ENCODE data around the gene CASP9. TPM values are rescaled to one million over a fixed set of nuclear protein-coding genes. Genes with fewer than 3 reads are reported as not detected.
A peak's percentile ranks its signal among the peaks of the same experiment; 100 is the strongest.
"Not testable (repeated sequence)": the region's sequence is repeated elsewhere in the genome, so short reads cannot be mapped to it uniquely, and the experiment has no call there.

CASP9 gene
- total RNA-seq, 1 donor from 2014 or later, result 11.5 TPM

DNA sequence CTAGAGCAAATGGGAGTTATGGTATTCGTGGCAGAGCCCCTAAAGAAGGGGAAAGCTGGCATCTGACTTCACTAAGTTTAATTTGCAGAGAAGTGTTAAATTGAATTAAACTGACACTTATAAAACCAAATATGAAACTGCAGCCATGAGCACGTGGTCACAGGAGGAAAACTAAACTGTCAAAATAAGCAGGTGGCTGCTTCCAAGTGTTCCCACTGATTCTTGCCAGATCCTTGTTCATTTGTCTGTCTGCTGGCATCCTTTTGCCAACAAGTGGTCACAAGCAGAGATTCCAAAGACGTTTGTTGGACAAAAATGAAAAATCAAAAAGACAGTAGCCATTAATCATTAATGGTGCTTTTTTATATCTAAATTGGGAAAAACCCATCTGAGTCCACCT, 54.7 kb downstream of the CASP9 start:
- DNase-seq (ENCODE audit: low read depth), result no peak

DNA sequence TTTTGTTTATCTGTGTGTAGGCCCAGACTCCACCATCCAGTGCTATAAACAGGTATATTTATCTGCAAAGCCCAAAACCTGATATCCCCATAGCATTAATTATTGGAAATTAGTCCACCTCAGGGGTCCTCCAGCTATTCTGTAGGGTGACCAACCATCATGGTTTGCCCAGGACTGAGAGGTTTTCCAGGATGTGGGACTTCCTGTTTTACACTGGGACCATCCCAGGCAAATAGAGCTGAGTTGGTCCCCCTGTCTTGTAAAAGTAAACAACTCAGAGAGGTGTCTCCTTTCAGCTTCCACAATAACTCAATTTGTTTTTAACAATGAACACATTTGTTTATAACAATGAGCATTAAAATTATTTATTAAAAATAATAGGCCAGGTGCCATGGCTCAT, 55.9 kb downstream of the CASP9 start:
- DNase-seq (ENCODE audit: low read depth), result no peak

DNA sequence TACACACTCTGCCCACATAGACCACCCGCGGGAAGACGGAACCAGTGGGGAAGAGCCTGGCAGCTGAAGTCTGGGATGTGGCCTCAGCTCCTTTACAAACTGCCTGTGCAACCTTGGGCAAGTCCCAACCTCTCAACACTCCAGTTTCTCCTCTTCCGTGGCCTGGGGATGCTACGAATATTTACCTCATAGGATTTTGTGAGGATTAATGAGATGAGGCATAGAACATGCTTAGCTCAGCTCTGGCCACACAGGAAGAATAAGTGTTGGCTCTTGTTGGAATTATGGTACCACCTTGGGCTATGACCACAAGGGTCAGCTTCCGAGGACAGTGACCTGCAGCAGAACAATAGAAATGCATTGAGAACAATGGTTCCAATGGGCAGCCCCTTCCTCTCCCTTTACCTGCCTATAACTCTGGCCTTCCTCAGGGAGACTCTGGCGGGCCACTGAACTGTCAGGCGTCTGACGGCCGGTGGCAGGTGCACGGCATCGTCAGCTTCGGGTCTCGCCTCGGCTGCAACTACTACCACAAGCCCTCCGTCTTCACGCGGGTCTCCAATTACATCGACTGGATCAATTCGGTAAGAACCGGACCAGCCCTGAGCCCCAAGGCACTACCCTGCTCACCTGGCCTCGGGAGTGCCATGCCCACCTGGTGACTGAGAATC, 56.9 kb downstream of the CASP9 start:
- not testable (repeated sequence) for DNase-seq (ENCODE audit: low read depth)

DNA sequence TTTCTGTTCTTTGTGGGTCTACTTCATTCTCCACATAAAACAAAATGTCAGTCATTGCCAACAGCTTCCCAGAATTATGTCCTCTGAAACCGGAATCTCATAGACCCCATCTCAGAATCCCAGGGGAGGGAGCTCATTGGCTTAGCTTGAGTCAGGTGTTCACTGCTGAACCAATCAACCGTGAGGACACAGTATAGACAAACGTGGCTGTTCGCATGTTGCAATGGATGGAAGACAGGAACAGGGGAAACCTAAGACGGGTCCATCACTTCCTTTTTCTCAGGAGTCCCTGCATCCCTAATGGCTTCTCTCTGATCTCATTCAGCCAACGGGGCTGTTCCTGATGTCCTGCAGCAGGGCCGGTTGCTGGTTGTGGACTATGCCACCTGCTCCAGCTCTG, 58.3 kb downstream of the CASP9 start:
- no peak for DNase-seq (ENCODE audit: low read depth)

DNA sequence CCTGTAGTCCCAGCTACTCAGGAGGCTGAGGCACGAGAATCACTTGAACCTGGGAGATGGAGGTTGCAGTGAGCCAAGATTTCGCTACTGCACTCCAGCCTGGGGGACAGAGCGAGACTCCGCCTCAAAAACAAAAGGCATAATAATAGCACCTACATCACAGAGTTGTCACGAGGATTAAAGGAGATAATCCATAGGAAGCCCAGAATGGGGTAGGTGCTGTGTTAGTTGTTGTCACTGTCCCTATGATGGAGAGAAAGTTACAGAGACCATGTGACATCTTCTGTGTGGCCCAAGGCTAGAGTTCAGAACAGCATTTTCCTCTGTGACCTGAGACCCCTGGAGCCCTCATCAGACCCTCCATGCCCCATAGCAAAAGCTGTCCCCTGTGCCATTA, 60.1 kb downstream of the CASP9 start:
- not testable (repeated sequence) for DNase-seq (ENCODE audit: low read depth)

DNA sequence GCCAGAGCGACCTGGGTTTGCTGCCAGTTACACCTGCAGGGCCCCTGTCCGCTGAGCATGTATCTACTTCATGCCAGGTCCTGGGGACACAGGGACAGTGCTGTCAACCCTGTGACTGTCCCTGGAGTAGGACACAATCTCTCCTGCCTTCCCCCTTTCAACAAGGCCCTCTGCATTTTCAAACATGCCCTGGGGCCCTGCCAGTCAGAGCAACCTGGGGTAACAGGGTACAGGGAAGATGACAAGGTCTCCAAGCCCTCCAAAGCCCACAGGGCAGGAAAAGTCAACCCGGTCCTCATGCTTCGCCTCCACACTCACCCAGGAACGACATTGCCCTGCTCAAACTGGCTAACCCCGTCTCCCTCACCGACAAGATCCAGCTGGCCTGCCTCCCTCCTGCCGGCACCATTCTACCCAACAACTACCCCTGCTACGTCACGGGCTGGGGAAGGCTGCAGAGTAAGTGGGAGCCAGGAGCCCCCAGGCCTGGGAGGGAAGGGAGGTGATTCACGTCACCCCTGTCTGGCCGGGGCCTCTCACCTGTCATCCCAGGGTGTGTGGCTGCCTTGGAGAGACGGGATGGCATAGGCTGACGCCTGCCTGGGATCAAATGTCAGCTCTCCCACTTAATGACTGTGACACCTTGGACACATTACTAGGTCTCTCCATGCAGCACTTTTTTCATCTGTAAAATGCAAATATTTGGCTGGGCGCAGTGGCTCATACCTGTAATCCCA, 60.8 kb downstream of the CASP9 start:
- DNase-seq (ENCODE audit: low read depth), result not testable (repeated sequence)

DNA sequence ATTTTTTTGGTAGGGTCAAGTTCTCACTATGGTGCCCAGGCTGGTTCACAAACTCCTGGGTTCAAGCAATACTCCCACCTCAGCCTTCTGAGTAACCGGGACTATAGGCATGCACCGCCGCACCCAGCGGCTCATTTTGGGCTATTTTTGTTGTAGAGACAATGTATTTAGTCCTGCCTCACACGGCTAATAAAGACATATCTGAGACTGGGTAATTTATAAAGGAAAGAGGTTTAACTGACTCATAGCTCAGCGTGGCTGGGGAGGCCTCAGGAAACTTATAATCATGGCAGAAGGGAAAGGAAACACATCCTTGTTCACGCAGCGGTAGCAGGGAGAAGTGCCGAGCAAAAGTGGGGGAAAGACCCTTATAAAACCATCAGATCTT, 63.3 kb downstream of the CASP9 start:
- peak; percentile 15 for DNase-seq (ENCODE audit: low read depth)

DNA sequence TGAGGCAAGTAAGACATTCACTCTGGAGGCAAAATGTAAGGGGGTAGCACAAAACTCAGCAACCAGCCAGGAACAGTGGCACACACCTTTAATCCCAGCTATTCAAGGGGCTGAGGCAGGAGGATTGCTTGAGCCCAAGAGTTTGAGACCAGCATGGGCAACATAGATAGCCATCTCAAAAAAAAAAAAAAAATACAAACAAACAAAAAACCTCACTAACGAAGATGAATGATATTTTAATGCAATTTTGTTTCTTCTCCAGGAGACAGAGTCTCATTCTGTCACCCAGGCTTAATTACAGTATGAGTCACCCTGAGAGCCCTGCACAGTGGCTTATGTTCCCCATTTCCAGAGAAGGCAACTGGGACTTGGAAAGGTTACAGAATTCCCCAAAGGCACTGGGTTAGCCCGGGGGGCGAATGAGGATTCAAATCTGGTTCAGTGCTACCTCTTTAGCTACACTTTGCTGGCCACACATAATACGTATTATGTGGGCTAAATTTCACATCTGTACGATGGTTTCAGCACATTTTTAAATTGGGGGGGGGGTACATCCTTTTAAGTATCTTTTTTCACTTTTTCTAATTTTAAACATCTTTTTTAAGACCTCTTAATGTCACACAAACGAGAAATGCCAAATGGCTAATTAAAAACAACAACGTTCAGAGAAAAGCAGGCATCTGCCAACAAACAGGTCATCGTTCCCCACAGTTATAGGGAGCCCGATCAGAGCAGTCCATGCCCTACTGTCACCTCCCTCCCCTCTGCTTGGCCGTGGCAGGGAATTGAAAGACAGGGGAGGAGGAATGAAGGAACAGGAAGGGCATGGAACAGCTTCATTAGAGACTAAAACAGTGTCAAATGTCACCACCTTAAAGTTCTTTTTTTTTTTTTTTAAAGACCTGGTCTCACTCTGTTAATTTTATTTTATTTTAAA, 64.0 kb downstream of the CASP9 start:
- DNase-seq (ENCODE audit: low read depth), result peak; percentile 43

DNA sequence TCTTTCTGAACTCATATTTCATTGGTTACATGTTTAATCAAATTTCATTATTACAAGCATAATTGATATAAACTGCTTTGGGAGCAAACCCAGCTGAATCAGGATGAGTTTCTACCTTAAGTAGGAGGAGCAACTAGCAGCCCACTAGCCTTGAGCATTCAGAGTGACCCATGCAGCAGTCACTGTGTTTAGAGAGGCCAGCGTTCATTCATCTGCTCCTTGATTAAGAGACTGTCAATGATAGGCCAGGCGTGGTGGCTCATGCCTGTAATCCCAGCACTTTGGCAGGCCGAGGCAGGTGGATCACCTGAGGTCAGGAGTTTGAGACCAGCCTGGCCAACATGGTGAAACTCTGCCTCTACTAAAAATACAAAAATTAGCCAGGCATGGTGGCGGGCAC, 65.6 kb downstream of the CASP9 start:
- not testable (repeated sequence) for DNase-seq (ENCODE audit: low read depth)

DNA sequence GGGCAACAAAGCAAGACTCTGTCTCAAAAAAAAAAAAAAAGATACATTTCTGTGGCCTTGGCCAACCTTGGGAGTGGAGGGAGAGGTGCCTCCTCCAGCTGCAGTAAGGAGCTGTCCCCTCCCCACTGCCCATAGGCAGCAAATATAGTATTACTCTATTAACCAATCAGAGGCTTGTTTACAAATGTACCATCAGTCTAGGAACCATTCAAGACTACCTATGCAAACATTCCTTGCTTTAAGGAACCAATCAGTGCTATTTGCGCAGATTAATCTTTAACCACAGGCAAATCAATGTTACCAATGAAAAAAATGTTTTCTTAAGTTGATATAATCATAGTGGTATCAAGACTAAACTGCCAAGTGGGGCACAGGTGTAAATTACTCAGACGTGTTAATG, 66.4 kb downstream of the CASP9 start:
- DNase-seq (ENCODE audit: low read depth), result no peak

DNA sequence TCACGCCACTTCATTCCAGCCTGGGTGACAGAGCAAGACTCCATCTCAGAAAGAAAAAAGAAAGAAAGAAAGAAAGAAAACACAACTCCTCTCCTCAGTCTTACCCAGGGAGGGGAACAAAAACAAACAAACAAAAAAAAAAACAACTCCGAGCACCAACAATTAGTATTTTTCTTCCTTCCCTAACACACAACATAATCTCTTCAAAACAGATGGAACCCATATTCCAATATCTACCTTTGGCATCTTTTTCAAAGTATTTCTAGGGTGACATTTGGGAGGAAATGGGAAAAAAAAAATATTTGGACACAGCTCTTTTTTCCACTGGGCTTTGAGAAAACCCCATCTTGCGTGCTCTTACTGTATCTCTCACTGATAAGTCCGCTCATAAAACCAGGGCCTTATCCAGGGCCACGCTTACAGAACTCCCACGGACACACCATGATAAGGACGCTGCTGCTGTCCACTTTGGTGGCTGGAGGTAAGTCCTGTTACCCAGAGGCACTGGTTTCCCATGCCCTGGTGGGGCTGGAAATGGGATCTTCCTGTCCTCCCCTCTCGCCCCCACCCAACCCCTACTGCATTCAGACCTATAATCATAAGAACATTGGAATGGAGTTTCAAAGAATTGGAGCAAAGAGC, 67.6 kb downstream of the CASP9 start, which contains the start of gene CELA2A:
CELA2A (plus strand) TSS at position 420 of the 642 bp plus-strand sequence; CDS start at position 442, 22 bp downstream.
- DNase-seq (ENCODE audit: low read depth), result no peak

DNA sequence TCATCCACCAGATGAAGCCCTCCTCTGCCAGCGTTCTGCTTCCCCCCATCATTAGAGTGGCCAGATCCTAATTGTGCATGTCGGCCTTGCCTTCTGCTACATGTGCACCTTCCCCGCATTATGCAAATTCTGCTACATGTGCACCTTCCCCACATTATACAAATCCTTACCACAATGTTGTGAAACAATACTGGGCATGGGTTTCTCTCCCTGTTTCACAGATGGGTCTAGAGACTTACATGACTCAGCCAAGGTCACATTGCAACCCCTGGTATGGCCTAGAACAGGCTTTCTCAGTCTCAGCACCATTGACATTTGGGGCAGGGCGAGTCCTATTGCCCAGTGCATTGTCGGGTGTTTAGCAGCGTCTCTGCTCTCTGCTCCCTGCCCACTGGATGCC, 68.5 kb downstream of the CASP9 start:
- DNase-seq (ENCODE audit: low read depth), result peak; percentile 48

DNA sequence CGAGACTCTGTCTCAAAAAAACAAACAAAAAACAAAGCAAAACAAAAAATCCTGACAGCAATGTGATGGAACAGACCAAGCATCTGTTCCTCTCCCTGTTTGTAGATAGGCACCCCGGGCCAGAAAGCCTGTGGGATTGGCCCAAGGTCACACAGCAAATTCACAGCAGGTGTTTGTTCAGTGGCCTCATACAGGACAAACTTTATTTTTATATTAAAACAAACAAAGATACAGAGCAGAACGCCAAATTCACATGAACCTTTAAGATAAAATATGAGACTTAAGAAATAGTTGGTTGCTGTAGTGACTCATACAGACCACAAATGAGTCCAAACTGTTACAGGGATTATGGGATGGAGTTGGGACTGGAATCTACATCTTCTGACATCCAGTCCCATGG, 69.8 kb downstream of the CASP9 start:
- DNase-seq (ENCODE audit: low read depth), result peak; percentile 38

DNA sequence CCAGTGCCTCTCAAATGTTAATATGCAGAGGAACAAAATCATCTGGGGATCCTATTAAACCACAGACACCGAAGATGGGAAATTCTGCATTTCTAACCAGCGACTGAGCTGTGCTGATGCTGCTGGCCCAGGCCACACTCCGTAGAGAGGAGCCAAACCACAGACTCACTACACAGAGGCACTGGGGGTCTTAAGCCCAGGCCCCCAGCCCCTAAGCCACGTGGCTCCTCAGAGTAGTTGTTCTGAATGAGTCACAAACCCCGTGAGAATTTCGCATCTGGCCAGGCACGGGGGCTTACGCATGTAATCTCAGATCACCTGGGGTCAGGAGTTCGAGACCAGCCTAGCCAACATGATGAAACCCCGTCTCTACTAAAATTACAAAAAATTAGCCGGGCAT, 70.3 kb downstream of the CASP9 start:
- DNase-seq (ENCODE audit: low read depth), result no peak

DNA sequence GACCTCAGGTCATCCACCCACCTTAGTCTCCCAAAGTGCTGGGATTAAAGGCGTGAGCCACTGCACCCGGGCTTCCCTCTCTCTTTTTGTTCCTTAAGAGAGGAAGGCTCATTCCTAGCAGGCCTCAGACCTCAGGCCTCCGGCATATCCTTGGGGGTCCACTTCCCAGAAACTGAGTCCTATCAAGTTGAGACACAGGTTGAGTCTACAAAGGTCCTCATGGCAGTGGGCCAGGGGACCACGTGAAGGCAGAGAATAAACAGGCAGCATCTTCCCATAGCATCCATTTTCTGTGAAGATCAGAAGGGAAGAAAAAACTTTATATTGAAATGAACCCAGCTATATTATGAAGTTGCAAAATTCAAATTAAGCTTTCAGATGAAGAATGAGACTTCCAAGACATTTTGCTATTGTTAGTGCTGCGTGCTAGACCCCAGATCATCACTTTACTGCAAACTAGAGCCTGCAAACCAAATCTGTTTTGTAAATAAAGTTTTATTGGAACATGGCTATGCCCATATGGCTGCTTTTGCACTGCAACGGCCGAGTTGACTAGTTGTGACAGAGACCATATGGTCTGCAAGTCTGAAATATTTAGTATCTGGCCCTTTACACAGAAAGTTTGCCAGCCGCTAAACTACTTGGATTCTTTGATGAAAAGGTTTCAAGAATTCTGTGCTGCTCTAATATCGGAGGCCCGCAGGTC, 71.0 kb downstream of the CASP9 start:
- no peak for DNase-seq (ENCODE audit: low read depth)

DNA sequence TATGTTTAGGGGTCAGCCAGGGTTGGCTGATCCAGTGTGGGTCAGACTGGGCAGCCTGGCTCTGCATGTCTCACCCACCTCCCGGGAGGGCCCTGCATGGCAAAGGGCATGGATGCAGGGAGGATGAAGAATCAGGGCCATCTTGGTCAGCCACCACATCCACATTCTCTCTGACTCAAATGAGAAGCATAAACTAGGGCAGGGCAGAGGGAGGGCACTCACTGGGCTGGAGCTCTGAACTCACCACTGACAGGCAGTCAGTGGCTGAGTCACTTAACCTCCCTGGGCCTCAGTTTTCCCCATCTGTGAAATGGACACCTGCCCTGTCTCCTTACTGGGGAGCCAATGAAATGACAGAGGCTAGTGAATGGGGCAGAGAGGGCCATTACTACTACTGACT, 71.8 kb downstream of the CASP9 start:
- no peak for DNase-seq (ENCODE audit: low read depth)

DNA sequence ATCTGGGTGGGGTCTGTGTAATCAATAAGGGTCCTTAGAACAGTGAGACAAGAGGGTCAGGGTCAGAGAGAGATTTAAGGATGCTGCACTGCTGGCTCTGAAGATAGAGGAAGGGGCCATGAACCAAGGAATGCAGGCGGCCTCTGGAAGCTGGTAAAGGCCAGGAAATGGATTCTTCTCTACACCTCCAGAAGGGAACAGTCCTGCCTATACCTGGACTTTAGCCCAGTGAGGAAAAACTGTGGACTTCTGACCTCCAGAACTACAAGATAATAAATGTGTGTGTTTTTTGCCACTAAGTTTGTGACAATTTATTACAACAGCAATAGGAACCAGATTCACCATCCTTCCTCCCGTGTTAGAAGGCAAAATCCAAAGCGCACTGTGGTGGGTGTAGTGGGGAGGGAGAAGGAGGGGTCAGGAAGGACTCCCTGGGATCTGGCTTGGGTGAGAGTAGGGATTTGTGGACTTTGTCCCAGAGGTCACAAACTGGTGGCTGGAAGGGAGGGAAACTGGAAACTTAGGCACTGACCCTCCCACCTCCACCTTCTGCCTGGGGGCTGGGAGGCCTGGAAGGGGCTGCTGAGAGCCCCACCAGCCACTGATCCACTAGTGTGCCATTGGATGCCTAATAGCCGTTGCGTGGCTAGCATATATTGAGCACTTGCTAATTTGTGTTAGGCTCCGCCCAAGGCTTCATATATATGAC, 72.8 kb downstream of the CASP9 start:
- DNase-seq (ENCODE audit: low read depth), result no peak

DNA sequence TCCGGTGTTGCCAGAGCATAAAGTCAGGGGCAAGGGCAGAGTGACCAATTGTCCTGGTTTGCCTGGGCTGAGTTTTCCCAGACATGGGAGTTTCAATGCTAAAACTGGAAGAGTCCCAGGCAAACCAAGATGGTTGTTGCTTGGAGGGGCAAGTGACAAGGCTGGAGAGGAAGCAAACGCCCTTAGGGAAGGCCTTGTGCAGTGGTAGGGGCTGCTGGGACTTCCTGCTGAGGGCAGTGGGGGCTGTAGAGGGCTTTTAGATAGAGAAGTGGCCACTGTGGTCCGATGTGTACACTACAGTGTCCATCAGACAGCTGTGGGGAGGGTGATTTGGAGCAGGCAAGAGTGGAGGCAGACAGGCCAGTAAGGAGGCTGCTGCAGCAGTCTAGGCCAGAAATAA, 74.4 kb downstream of the CASP9 start:
- no peak for DNase-seq (ENCODE audit: low read depth)

DNA sequence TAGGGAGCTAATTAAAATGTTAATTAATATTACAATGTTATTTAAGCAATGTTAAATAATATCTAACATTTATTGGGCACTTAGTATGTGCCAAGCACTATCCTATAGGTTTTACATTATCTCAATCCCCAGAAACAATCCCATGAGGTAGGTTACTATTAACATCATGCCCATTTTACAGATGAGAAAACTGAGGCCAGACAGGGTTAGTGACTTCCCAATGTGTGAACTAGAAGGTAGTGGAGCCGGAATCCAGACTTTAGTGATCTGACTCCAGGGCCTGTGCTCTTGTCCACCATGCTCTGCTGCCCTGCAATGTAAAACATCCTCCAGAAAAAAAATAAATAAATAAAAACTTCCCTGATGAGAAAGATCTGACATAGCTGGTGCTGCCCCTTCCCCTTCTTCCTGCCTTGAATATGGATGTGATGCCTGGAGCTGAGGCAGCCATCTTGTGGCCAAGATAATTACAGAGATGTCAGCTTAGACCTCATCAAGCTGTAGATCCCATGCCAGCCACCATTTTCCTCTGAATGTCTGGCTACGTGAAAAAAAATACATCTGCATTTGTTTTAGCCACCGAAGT, 75.0 kb downstream of the CASP9 start:
- DNase-seq (ENCODE audit: low read depth), result no peak

DNA sequence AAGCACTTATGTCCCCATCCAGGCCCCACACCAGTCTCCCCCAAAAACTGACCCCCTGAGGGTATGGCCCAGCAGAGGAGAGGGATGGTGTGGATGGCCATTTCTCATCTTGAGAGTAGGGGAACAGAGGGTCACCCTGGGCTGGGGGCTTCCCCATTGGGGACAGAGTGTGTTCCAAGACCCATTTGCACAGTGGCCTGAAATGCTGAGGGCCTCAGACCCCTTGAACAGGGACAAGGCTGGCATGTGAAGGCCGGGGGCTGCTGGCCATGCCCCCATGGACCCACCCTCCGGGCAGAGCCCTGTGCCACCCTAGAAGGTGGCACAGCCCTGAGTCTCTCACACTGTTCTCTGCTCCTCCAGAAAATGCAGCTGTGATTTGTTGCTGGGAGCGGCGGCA, 77.8 kb downstream of the CASP9 start:
- DNase-seq (ENCODE audit: low read depth), result no peak
